Lower lobe of right lung (tissue), 2 donors: Measurements from ENCODE around the gene IL17RC. TPM values are rescaled to one million over a fixed set of nuclear protein-coding genes. Genes with fewer than 3 reads are reported as not detected.

Source experiments
- ATAC-seq, 2 donors: fragments of 200-7000 bp; cut with Tn5 transposase; one replicate each; pipeline ENCODE4 v1.9.1; 2020 to 2022; ENCODE audit warnings: mild to moderate bottlenecking in 2 of 2, moderate library complexity in 2 of 2
- DNase-seq: peaks from one replicate; pipeline ENCODE4 v3.0.0-alpha.2; 2020
- H3K27ac ChIP-seq: fragments of 200-600 bp; one replicate; pipeline ENCODE4 v1.8.0; 2022
- H3K27me3 ChIP-seq: fragments of 200-600 bp; one replicate; pipeline ENCODE4 v1.8.0; 2022; ENCODE audit warnings: low read depth
- H3K36me3 ChIP-seq: fragments of 200-600 bp; one replicate; pipeline ENCODE4 v1.8.0; 2022; ENCODE audit warnings: mild to moderate bottlenecking
- H3K4me1 ChIP-seq: fragments of 200-600 bp; one replicate; pipeline ENCODE4 v1.8.0; 2022
- H3K4me3 ChIP-seq: fragments of 200-600 bp; one replicate; pipeline ENCODE4 v1.8.0; 2022; ENCODE audit warnings: mild to moderate bottlenecking
- H3K9me3 ChIP-seq: fragments of 200-600 bp; one replicate; pipeline ENCODE4 v1.8.0; 2022
- intact Hi-C: fragments of 100-400 bp; cut with DNase I; formaldehyde crosslinking; loops from one replicate; pipeline ENCODE4 v1.11.0; 2022
- total RNA-seq: library from RNA; stranded (reverse); fragmentation: NEBNext Ultra II Directional; extraction: Animal tissue kit (Norgen Biotek cat#: 25700); gene quantifications from one replicate; pipeline ENCODE4 v1.2.1, GENCODE V29; 2021
- TF ChIP-seq, protein P1 (sequence below): fragments of 200-600 bp; IDR thresholded peaks from one replicate; pipeline ENCODE4 v1.8.0; 2022; ENCODE audit warnings: antibody characterized with exemption, mild to moderate bottlenecking
- donor health status: DM: no; HTN: yes; CAD: no; lungs with severe emphysema.

IL17RC gene
- total RNA-seq, 1 donor from 2014 or later: 27.2 TPM

- Histone ChIP-seq H3K4me1 (peaks cover 43% of the 10 kb centered on the region), H3K4me3 (peak overlapping the region; percentile 68), H3K36me3 (peaks cover 3% of the 10 kb centered on the region), H3K27me3 (no peaks in the 10 kb centered on the region), H3K9me3 (no peaks in the 10 kb centered on the region), H3K27ac (peak overlapping the region; percentile 90)
- peak; percentile 86 for DNase-seq
- ATAC-seq: peak; percentile 78
- TF ChIP-seq, protein P1, sequence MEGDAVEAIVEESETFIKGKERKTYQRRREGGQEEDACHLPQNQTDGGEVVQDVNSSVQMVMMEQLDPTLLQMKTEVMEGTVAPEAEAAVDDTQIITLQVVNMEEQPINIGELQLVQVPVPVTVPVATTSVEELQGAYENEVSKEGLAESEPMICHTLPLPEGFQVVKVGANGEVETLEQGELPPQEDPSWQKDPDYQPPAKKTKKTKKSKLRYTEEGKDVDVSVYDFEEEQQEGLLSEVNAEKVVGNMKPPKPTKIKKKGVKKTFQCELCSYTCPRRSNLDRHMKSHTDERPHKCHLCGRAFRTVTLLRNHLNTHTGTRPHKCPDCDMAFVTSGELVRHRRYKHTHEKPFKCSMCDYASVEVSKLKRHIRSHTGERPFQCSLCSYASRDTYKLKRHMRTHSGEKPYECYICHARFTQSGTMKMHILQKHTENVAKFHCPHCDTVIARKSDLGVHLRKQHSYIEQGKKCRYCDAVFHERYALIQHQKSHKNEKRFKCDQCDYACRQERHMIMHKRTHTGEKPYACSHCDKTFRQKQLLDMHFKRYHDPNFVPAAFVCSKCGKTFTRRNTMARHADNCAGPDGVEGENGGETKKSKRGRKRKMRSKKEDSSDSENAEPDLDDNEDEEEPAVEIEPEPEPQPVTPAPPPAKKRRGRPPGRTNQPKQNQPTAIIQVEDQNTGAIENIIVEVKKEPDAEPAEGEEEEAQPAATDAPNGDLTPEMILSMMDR: peak; percentile 38
- intact Hi-C loops: no loop called here
These were observed 1.4 kb upstream of the IL17RC start for GRCh38 chr3:9915254-9916141.

DNA sequence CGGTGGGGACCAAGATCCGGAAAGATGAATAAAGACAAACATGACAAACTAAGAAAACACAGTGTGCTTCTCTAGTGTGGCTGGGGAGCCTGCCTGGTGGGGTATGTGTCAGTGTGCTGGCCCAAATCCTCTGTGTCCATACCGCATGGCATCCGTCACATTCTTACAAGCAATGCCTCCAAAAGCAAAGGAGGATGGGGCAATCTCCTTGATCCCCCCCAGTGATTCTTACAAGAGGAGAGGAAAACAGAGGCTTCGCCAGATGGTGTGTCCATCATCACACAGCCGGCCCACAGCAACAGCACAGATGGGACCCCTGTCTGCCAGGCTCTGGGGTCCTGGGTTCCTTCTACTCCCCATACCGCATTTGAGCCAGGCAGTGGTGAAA is 558 bp upstream of the IL17RC start:
- H3K9me3 ChIP-seq: no peaks in the 10 kb centered on the region
- peaks cover 43% of the 10 kb centered on the region for H3K4me1 ChIP-seq
- H3K27ac ChIP-seq: peak overlapping the region; percentile 90
- TF ChIP-seq, protein P1: no peak
- no peaks in the 10 kb centered on the region for H3K27me3 ChIP-seq
- peak overlapping the region; percentile 68 for H3K4me3 ChIP-seq
- DNase-seq (no peak), ATAC-seq (peak in 1 of 2 donors; percentile 1)
- intact Hi-C loops: no loop called here
- H3K36me3 ChIP-seq: peaks cover 6% of the 10 kb centered on the region

- peak overlapping the region; percentile 68 for H3K4me3 ChIP-seq
- intact Hi-C loops: no loop called here
- TF ChIP-seq, protein P1: no peak
These were observed 922 bp downstream of the IL17RC start for GRCh38 chr3:9917820-9918219.

GRCh38 chr3:9918261-9919038 is 1.6 kb downstream of the IL17RC start:
- Histone ChIP-seq H3K4me3 (no peak overlapping the region), H3K36me3 (peaks cover 8% of the 10 kb centered on the region), H3K27ac (no peak overlapping the region), H3K4me1 (peaks cover 32% of the 10 kb centered on the region), H3K9me3 (no peaks in the 10 kb centered on the region), H3K27me3 (no peaks in the 10 kb centered on the region)
- DNase-seq: no peak
- no peak for ATAC-seq
- TF ChIP-seq, protein P1: no peak
- intact Hi-C loops: no loop called here

More at GRCh38 chr3:9917820-9918219, 922 bp downstream of the IL17RC start:
- Histone ChIP-seq H3K36me3 (peaks cover 6% of the 10 kb centered on the region), H3K9me3 (no peaks in the 10 kb centered on the region), H3K27me3 (no peaks in the 10 kb centered on the region), H3K27ac (peak overlapping the region; percentile 90), H3K4me1 (peaks cover 32% of the 10 kb centered on the region)
- no peak for DNase-seq
- no peak for ATAC-seq

GRCh38 chr3:9928158-9928557 is 11.3 kb downstream of the IL17RC start:
- TF ChIP-seq, protein P1: no peak
- no peak overlapping the region for H3K4me3 ChIP-seq
- peaks cover 14% of the 10 kb centered on the region for H3K4me1 ChIP-seq
- no peaks in the 10 kb centered on the region for H3K27me3 ChIP-seq
- DNase-seq (no peak), ATAC-seq (no peak)
- H3K9me3 ChIP-seq: no peaks in the 10 kb centered on the region
- no peak overlapping the region for H3K27ac ChIP-seq
- H3K36me3 ChIP-seq: peaks cover 57% of the 10 kb centered on the region
- intact Hi-C loops: no loop called here
